ENCODE results near the gene PLA2G4A. TPM values are rescaled to one million over a fixed set of nuclear protein-coding genes. Genes with fewer than 3 reads are reported as not detected.

Gene PLA2G4A
- total and polyA plus RNA-seq, 2 donors (not counting 3 experiments of a cell fraction or from before 2014, with no cell fraction given): 8.2 to 13.3 TPM

GRCh38 chr1:187032316-187032981 is 203.7 kb downstream of the PLA2G4A start:
- no peak overlapping the region for H3K4me3 ChIP-seq (replicated peaks in 1 of 3; ENCODE audit: insufficient read depth in 1 of 3, low read depth in 1 of 3, low read length in 3 of 3)
- BruUV-seq (replicated peaks): no TSS peak
- no peak for DNase-seq (ENCODE audit: low read depth, low spot score)
- no peaks in the 10 kb centered on the region for H3K9me3 ChIP-seq (replicated peaks; ENCODE audit: control insufficient read depth, insufficient read depth, low read length)
- ChIA-PET CTCF (interaction anchor here (0.6 to 0.8 kb wide), 2 partner anchors 19 to 21 kb away, joined by 3 to 4 read pairs; no protein-coding TSS in a partner anchor), POLR2A (no interaction called here)
- H3K79me2 ChIP-seq (ENCODE audit: control insufficient read depth, insufficient read depth, low read length): no peaks in the 10 kb centered on the region
- H3K4me1 ChIP-seq (ENCODE audit: control insufficient read depth, extremely low read depth, insufficient read depth, low read length): peaks cover 14% of the 10 kb centered on the region
- no peaks in the 10 kb centered on the region for H4K20me1 ChIP-seq (replicated peaks; ENCODE audit: control insufficient read depth, extremely low read depth, insufficient read depth, low read length)
- H3K36me3 ChIP-seq (ENCODE audit: control insufficient read depth in 2 of 2, extremely low read depth in 1 of 2, insufficient read depth in 2 of 2, low read length in 2 of 2): no peaks in the 10 kb centered on the region
- intact Hi-C loops (cut with micrococcal nuclease) (no loop called here), dilution Hi-C loops (cut with MboI; ENCODE audit: extremely low pct_ligation_motif_present, low sequenced_read_pairs) (no loop called here)
- no peak for TF ChIP-seq JUN (IDR thresholded peaks at IDR 0.05; ENCODE audit: borderline replicate concordance, insufficient read depth, insufficient read length, low read depth)
- TF ChIP-seq MYC (IDR thresholded peaks at IDR 0.05; ENCODE audit: low read depth, low read length): no peak
- TF ChIP-seq POLR2A (IDR thresholded peaks at IDR 0.05; ENCODE audit: low read depth, low read length): no peak
- TF ChIP-seq GATA2 (IDR thresholded peaks at IDR 0.05; ENCODE audit: insufficient read depth, insufficient read length, low read depth, low read length): no peak
- TF ChIP-seq CTCF (IDR thresholded peaks at IDR 0.05; ENCODE audit: extremely low read depth in 1 of 2, insufficient read depth in 1 of 2, low read depth in 1 of 2, low read length in 2 of 2): no peak
- H3K27ac ChIP-seq (ENCODE audit: insufficient read depth, low read depth, low read length): no peak overlapping the region
- no peak overlapping the region for H3K9ac ChIP-seq (replicated peaks; ENCODE audit: extremely low read depth, insufficient read depth, low read length)
- H3K4me2 ChIP-seq (ENCODE audit: insufficient read depth, low read length): no peak overlapping the region
- no peaks in the 10 kb centered on the region for H3K9me1 ChIP-seq (replicated peaks; ENCODE audit: control insufficient read depth, extremely low read depth, insufficient read depth, low read length)
- FAIRE-seq: no peak
- H2AFZ ChIP-seq (ENCODE audit: low read depth, low read length): no peak overlapping the region
- no peaks in the 10 kb centered on the region for H3K27me3 ChIP-seq (ENCODE audit: control insufficient read depth in 2 of 2, insufficient read depth in 2 of 2, low read length in 2 of 2)
